H9 (cell line): ENCODE measurements around the gene MRPS35. TPM values are rescaled to one million over a fixed set of nuclear protein-coding genes. Genes with fewer than 3 reads are reported as not detected.

Experiments used
- DNase-seq: peaks from one replicate; pipeline ENCODE4 v3.0.0-alpha.2; 2017
- H2AFZ ChIP-seq: one replicate; pipeline ENCODE4 v1.6.1; 2013; ENCODE audit warnings: mild to moderate bottlenecking, low read length, control low read depth, moderate library complexity
- H2AK5ac ChIP-seq: 2 replicates; pipeline ENCODE4 v1.6.1; 2013; ENCODE audit warnings: low read length, control low read depth, mixed read lengths; ENCODE audit not compliant: insufficient read length
- H2BK120ac ChIP-seq: one replicate; pipeline ENCODE4 v1.6.1; 2013; ENCODE audit warnings: low read depth, mild to moderate bottlenecking, low read length, control low read depth, inconsistent platforms; ENCODE audit not compliant: poor library complexity, severe bottlenecking
- H2BK12ac ChIP-seq: 2 replicates; pipeline ENCODE4 v1.6.1; 2013; ENCODE audit warnings: low read length, control low read depth, mixed read lengths, low read depth; ENCODE audit not compliant: insufficient read length
- H2BK15ac ChIP-seq: 2 replicates; pipeline ENCODE4 v1.6.1; 2013; ENCODE audit warnings: low read depth, low read length, control low read depth
- H2BK20ac ChIP-seq: one replicate; pipeline ENCODE4 v1.6.1; 2013; ENCODE audit warnings: low read depth, mild to moderate bottlenecking, low read length, control low read depth, inconsistent platforms; ENCODE audit not compliant: poor library complexity, severe bottlenecking
- H2BK5ac ChIP-seq: 2 replicates; pipeline ENCODE4 v1.6.1; 2013; ENCODE audit warnings: low read length, control low read depth, mixed read lengths; ENCODE audit not compliant: insufficient read length
- H3K14ac ChIP-seq: 2 replicates; pipeline ENCODE4 v1.6.1; 2013; ENCODE audit warnings: low read length, control low read depth; ENCODE audit not compliant: insufficient read depth
- H3K18ac ChIP-seq: 2 replicates; pipeline ENCODE4 v1.6.1; 2013; ENCODE audit warnings: low read depth, mild to moderate bottlenecking, mixed read lengths, low read length, control low read depth; ENCODE audit not compliant: insufficient read length
- H3K23ac ChIP-seq: 2 replicates; pipeline ENCODE4 v1.6.1; 2013; ENCODE audit warnings: low read length, control low read depth, mixed read lengths, low read depth; ENCODE audit not compliant: insufficient read length
- H3K23me2 ChIP-seq: 2 replicates; pipeline ENCODE4 v1.6.1; 2013; ENCODE audit warnings: low read depth, mild to moderate bottlenecking, mixed read lengths, low read length, control low read depth; ENCODE audit not compliant: insufficient read length, poor library complexity, severe bottlenecking
- H3K27ac ChIP-seq: 2 replicates; pipeline ENCODE4 v1.5.1; 2013; ENCODE audit warnings: low read length, control low read depth, mixed read lengths, low read depth; ENCODE audit not compliant: insufficient read length
- H3K27me3 ChIP-seq: 2 replicates; pipeline ENCODE4 v1.6.1; 2013; ENCODE audit warnings: low read length, control low read depth, inconsistent platforms; ENCODE audit not compliant: insufficient read depth
- H3K4ac ChIP-seq: 2 replicates; pipeline ENCODE4 v1.6.1; 2013; ENCODE audit warnings: low read depth, mild to moderate bottlenecking, control low read depth, inconsistent platforms, low read length, moderate library complexity
- H3K4me1 ChIP-seq: 2 replicates; pipeline ENCODE4 v1.6.1; 2013; ENCODE audit warnings: low read length, control low read depth, inconsistent platforms; ENCODE audit not compliant: insufficient read depth
- H3K4me2 ChIP-seq: 2 replicates; pipeline ENCODE4 v1.6.1; 2013; ENCODE audit warnings: low read length, control low read depth, mixed read lengths; ENCODE audit not compliant: insufficient read length, insufficient read depth
- H3K56ac ChIP-seq: 2 replicates; pipeline ENCODE4 v1.6.1; 2013; ENCODE audit warnings: low read depth, mild to moderate bottlenecking, mixed read lengths, low read length, control low read depth; ENCODE audit not compliant: insufficient read length
- H3K79me1 ChIP-seq: 2 replicates; pipeline ENCODE4 v1.6.1; 2013; ENCODE audit warnings: low read depth, mild to moderate bottlenecking, moderate library complexity, low read length, control low read depth, inconsistent platforms; ENCODE audit not compliant: insufficient read depth, poor library complexity, severe bottlenecking
- H3K79me2 ChIP-seq: 2 replicates; pipeline ENCODE4 v1.6.1; 2013; ENCODE audit warnings: low read length, control low read depth, inconsistent platforms; ENCODE audit not compliant: insufficient read depth
- H3K9ac ChIP-seq: 2 replicates; pipeline ENCODE4 v1.6.1; 2013; ENCODE audit warnings: low read length, control low read depth, mixed read lengths; ENCODE audit not compliant: insufficient read length; ENCODE audit errors: extremely low read depth
- H3K9me3 ChIP-seq: one replicate; pipeline ENCODE4 v1.6.1; 2013; ENCODE audit warnings: low read depth, low read length, inconsistent platforms; ENCODE audit not compliant: control insufficient read depth
- H3T11ph ChIP-seq: one replicate; pipeline ENCODE4 v1.6.1; 2013; ENCODE audit warnings: mild to moderate bottlenecking, low read length, control low read depth, inconsistent platforms
- H4K20me1 ChIP-seq: one replicate; pipeline ENCODE4 v1.6.1; 2013; ENCODE audit not compliant: control insufficient read depth, insufficient read length, insufficient read depth
- H4K5ac ChIP-seq: 2 replicates; pipeline ENCODE4 v1.6.1; 2013; ENCODE audit warnings: low read depth, mild to moderate bottlenecking, mixed read lengths, low read length, control low read depth; ENCODE audit not compliant: insufficient read length
- H4K8ac ChIP-seq: replicated peaks from 2 replicates; pipeline ENCODE4 v1.6.1; 2013; ENCODE audit warnings: low read length, control low read depth, mixed read lengths, low read depth; ENCODE audit not compliant: insufficient read length
- H4K91ac ChIP-seq: 2 replicates; pipeline ENCODE4 v1.6.1; 2013; ENCODE audit warnings: low read depth, mild to moderate bottlenecking, moderate library complexity, mixed read lengths, low read length, control low read depth; ENCODE audit not compliant: insufficient read length
- H3K27ac Mint-ChIP-seq, 3 experiments: 2 replicates in 2 of 3; 3 replicates in 1 of 3; pipeline ENCODE4 v1.8.0; 2020 to 2021; ENCODE audit warnings: mixed read lengths in 3 of 3, mild to moderate bottlenecking in 1 of 3, moderate library complexity in 1 of 3
- H3K27me3 Mint-ChIP-seq: 2 replicates; pipeline ENCODE4 v1.8.0; 2021; ENCODE audit warnings: low read depth, mild to moderate bottlenecking, moderate library complexity, mixed read lengths
- H3K36me3 Mint-ChIP-seq, 3 experiments: 2 replicates in 2 of 3; 3 replicates in 1 of 3; pipeline ENCODE4 v1.8.0; 2020 to 2021; ENCODE audit warnings: low read depth in 3 of 3, mixed read lengths in 3 of 3; ENCODE audit not compliant: insufficient read depth in 1 of 3
- H3K4me1 Mint-ChIP-seq, 2 experiments: 2 replicates each; pipeline ENCODE4 v1.8.0; 2020; ENCODE audit warnings: mixed read lengths in 2 of 2
- H3K4me3 Mint-ChIP-seq, 2 experiments: 2 replicates in 1 of 2; 3 replicates in 1 of 2; pipeline ENCODE4 v1.8.0; 2020 to 2021; ENCODE audit warnings: mild to moderate bottlenecking in 2 of 2, mixed read lengths in 2 of 2, moderate library complexity in 1 of 2
- H3K9me3 Mint-ChIP-seq, 2 experiments: 2 replicates in 1 of 2; 3 replicates in 1 of 2; pipeline ENCODE4 v1.8.0; 2020; ENCODE audit warnings: mild to moderate bottlenecking in 2 of 2, mixed read lengths in 2 of 2, moderate library complexity in 1 of 2
- CTCF ChIP-seq: fragments of 200-600 bp; sonication (generic); conservative IDR thresholded peaks from 3 replicates; pipeline ENCODE4 v1.8.0; 2021; ENCODE audit warnings: antibody characterized with exemption, mild to moderate bottlenecking
- WGBS: extraction: QIAGEN DNeasy Blood & Tissue Kit; methylation state at CpG from one replicate; pipeline ENCODE4 v1.1.7; 2013; ENCODE audit warnings: missing lambda C conversion rate, low lambda C conversion rate, mixed read lengths; ENCODE audit not compliant: insufficient read length; ENCODE audit errors: extremely low coverage; 5-methylcytosine and 5-hydroxymethylcytosine counted together
- total RNA-seq: library from RNA; stranded (reverse); gene quantifications from 2 replicates; pipeline ENCODE4 v1.2.1, GENCODE V29; 2021

Gene MRPS35
- total RNA-seq, 1 experiment from 2014 or later, result 45.4 TPM

- H3K56ac ChIP-seq, result no peak overlapping the region
- no peak overlapping the region for H2BK120ac ChIP-seq
- no peak overlapping the region for H4K5ac ChIP-seq
- H3K4me1 ChIP-seq, result no peaks in the 10 kb centered on the region
- H3K23me2 ChIP-seq, result no peaks in the 10 kb centered on the region
- no CpG with 5 or more reads among the region's 2 CpGs for WGBS
- no peaks in the 10 kb centered on the region for H3K27me3 Mint-ChIP-seq
- H3K4me1 Mint-ChIP-seq, result no peaks in the 10 kb centered on the region
- no peak overlapping the region for H3K23ac ChIP-seq
- no peaks in the 10 kb centered on the region for H3K79me2 ChIP-seq
- H3K27ac ChIP-seq, result no peak overlapping the region
- no peaks in the 10 kb centered on the region for H4K20me1 ChIP-seq
- H3K9me3 ChIP-seq, result no peaks in the 10 kb centered on the region
- H3K9ac ChIP-seq, result no peak overlapping the region
- H4K8ac ChIP-seq, result no peak overlapping the region
- no peak for DNase-seq
- no peak overlapping the region for H4K91ac ChIP-seq
- H3T11ph ChIP-seq, result no peak overlapping the region
- no peak overlapping the region for H2AFZ ChIP-seq
- H3K18ac ChIP-seq, result no peak overlapping the region
- no peak overlapping the region for H2BK5ac ChIP-seq
- no peak overlapping the region for H3K14ac ChIP-seq
- H3K79me1 ChIP-seq, result no peaks in the 10 kb centered on the region
- no peak overlapping the region for H2BK15ac ChIP-seq
- H3K4me2 ChIP-seq, result no peak overlapping the region
- H3K4me3 Mint-ChIP-seq, result no peak overlapping the region
- H3K9me3 Mint-ChIP-seq, result no peaks in the 10 kb centered on the region
- no peaks in the 10 kb centered on the region for H3K27me3 ChIP-seq
- TF ChIP-seq CTCF, result no peak
- no peak overlapping the region for H2BK12ac ChIP-seq
- H3K36me3 Mint-ChIP-seq, result peaks cover 3 to 46% (median 18%) of the 10 kb centered on the region in 3 experiments; a peak in 6 of 7 replicates
- H3K4ac ChIP-seq, result no peak overlapping the region
- no peak overlapping the region for H2BK20ac ChIP-seq
- no peak overlapping the region for H3K27ac Mint-ChIP-seq
- no peak overlapping the region for H2AK5ac ChIP-seq
Observed at GRCh38 chr12:27685274-27685673, 25.4 kb upstream of the MRPS35 start.
